ENCODE results near the gene SORCS3. TPM values are rescaled to one million over a fixed set of nuclear protein-coding genes. Genes with fewer than 3 reads are reported as not detected.
A peak's percentile ranks its signal among the peaks of the same experiment; 100 is the strongest.

Gene SORCS3
- total RNA-seq, 1 experiment from 2014 or later, result not detected

DNA sequence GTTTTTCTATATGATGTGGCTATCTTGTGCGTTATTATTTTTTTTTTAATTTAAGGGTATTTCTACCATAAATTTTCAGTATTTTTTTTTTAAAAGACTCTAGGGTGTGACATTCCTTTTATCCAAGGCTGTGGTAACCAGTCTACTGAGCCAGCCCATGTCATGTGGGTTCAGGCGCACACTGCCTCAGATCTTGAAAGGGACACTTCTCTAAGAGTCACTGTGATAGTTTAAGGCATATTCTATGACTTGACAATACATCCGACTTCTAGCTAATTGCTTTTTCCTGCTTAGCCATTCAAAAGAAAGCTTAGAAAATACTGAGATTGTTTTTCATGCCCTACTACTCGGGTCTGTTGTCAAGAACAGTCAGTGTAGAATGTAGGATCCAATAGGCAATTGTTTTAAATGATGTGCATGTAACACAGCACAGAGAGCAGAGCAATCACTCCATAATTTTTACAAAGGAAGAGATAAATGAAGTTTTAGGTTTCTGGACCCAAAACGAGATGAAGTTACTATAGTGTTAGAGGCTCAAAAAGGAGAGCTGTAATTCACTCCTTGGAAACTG, 263.7 kb downstream of the SORCS3 start:
- H3K9me3 Mint-ChIP-seq (ENCODE audit: unreplicated experiment), result no peaks in the 10 kb centered on the region
- BruUV-seq (replicated peaks), result no TSS peak
- POLR2A ChIA-PET, result no interaction called here
- TF ChIP-seq, protein P1, sequence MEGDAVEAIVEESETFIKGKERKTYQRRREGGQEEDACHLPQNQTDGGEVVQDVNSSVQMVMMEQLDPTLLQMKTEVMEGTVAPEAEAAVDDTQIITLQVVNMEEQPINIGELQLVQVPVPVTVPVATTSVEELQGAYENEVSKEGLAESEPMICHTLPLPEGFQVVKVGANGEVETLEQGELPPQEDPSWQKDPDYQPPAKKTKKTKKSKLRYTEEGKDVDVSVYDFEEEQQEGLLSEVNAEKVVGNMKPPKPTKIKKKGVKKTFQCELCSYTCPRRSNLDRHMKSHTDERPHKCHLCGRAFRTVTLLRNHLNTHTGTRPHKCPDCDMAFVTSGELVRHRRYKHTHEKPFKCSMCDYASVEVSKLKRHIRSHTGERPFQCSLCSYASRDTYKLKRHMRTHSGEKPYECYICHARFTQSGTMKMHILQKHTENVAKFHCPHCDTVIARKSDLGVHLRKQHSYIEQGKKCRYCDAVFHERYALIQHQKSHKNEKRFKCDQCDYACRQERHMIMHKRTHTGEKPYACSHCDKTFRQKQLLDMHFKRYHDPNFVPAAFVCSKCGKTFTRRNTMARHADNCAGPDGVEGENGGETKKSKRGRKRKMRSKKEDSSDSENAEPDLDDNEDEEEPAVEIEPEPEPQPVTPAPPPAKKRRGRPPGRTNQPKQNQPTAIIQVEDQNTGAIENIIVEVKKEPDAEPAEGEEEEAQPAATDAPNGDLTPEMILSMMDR (IDR thresholded peaks at IDR 0.05; ENCODE audit: unreplicated experiment), result no peak
- intact Hi-C loops (cut with micrococcal nuclease), result no loop called here
- H3K27ac Mint-ChIP-seq (ENCODE audit: low read depth, unreplicated experiment), result no peak overlapping the region
- CTCF ChIA-PET, result interaction anchor here (0.6 kb wide), 1 partner anchor 375 kb away, joined by 3 read pairs; no protein-coding TSS in a partner anchor
- H3K4me1 Mint-ChIP-seq (ENCODE audit: insufficient read depth, unreplicated experiment), result no peaks in the 10 kb centered on the region
- H3K36me3 Mint-ChIP-seq (ENCODE audit: insufficient read depth, unreplicated experiment), result no peaks in the 10 kb centered on the region
- H3K27me3 Mint-ChIP-seq (ENCODE audit: insufficient read depth, unreplicated experiment), result no peaks in the 10 kb centered on the region
- no peak for DNase-seq (ENCODE audit: unreplicated experiment)
- H3K4me3 Mint-ChIP-seq (ENCODE audit: unreplicated experiment), result no peak overlapping the region

DNA sequence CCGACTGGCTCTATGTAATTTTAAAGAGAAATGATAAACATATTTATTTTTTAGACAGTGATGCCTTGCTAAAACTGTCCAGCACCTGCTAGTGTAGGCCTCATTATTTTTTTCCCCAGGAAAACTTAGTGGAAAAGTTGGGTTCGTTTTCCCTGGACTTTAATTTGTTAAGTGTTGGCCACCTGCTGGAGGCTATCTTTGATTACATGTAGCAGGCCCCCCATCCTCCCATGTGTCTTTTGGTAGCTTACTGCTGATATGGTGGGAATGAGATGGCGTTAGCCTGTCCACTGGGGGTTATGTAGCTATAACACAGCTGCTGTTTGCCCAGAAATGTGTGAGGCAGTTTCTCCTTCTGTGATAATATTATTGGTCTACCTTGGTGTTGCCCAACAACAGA, 265.0 kb downstream of the SORCS3 start:
- no peak overlapping the region for H3K4me3 Mint-ChIP-seq (ENCODE audit: unreplicated experiment)
- no peaks in the 10 kb centered on the region for H3K27me3 Mint-ChIP-seq (ENCODE audit: insufficient read depth, unreplicated experiment)
- no TSS peak for BruUV-seq (replicated peaks)
- intact Hi-C loops (cut with micrococcal nuclease), result no loop called here
- no peaks in the 10 kb centered on the region for H3K9me3 Mint-ChIP-seq (ENCODE audit: unreplicated experiment)
- ChIA-PET CTCF (no interaction called here), POLR2A (no interaction called here)
- no peak for DNase-seq (ENCODE audit: unreplicated experiment)
- H3K4me1 Mint-ChIP-seq (ENCODE audit: insufficient read depth, unreplicated experiment), result no peaks in the 10 kb centered on the region
- H3K36me3 Mint-ChIP-seq (ENCODE audit: insufficient read depth, unreplicated experiment), result no peaks in the 10 kb centered on the region
- no peak overlapping the region for H3K27ac Mint-ChIP-seq (ENCODE audit: low read depth, unreplicated experiment)
- TF ChIP-seq, protein P1 (IDR thresholded peaks at IDR 0.05; ENCODE audit: unreplicated experiment), result peak; percentile 9

DNA sequence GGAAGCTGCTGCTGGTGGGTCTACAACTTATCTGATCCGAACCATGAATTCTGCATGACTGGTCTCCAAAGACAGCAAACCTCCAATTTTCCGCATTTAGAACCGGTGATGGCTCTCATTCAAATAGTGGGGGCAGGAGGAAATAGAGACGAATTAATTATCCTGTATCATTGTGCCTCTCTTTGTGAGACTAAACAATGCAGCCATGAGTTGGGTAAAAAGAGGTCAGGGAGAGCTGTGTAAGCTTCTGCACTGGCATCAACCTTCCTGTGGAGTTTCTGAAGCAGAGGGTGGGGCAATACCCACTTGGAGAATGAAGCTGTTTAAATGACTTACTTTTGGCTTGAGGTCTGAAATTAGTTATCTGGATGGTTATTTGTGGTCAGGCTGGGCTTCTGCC, 266.4 kb downstream of the SORCS3 start:
- H3K4me1 Mint-ChIP-seq (ENCODE audit: insufficient read depth, unreplicated experiment), result no peaks in the 10 kb centered on the region
- H3K27ac Mint-ChIP-seq (ENCODE audit: low read depth, unreplicated experiment), result no peak overlapping the region
- H3K4me3 Mint-ChIP-seq (ENCODE audit: unreplicated experiment), result no peak overlapping the region
- TF ChIP-seq, protein P1 (IDR thresholded peaks at IDR 0.05; ENCODE audit: unreplicated experiment), result no peak
- no TSS peak for BruUV-seq (replicated peaks)
- no peaks in the 10 kb centered on the region for H3K36me3 Mint-ChIP-seq (ENCODE audit: insufficient read depth, unreplicated experiment)
- ChIA-PET CTCF (interaction anchor here (2.7 kb wide), 1 partner anchor 17 kb away, joined by 10 read pairs; no protein-coding TSS in a partner anchor), POLR2A (no interaction called here)
- no peak for DNase-seq (ENCODE audit: unreplicated experiment)
- intact Hi-C loops (cut with micrococcal nuclease), result no loop called here
- no peaks in the 10 kb centered on the region for H3K9me3 Mint-ChIP-seq (ENCODE audit: unreplicated experiment)
- peaks cover 4% of the 10 kb centered on the region for H3K27me3 Mint-ChIP-seq (ENCODE audit: insufficient read depth, unreplicated experiment)

DNA sequence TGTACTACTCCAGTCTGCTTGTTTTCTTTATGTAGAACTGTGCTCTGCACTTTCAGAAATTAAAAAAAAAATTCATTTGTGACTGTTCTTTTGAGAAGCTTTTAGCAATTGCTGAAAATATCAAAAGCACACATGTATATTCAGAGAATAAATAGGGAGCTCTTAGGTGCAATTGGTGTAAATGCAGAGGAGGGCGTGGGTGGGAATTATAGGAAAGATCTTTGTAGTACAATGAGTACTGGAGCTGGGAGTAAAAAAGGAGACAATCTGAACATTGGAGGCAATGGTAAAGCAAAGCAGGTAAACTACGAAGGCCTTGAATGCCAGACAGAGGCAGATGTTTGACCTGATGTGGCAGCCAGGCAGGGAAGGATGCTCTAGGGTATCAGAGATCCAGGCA, 267.5 kb downstream of the SORCS3 start:
- no TSS peak for BruUV-seq (replicated peaks)
- Mint-ChIP-seq H3K4me1 (ENCODE audit: insufficient read depth, unreplicated experiment) (no peaks in the 10 kb centered on the region), H3K36me3 (ENCODE audit: insufficient read depth, unreplicated experiment) (peaks cover 5% of the 10 kb centered on the region), H3K4me3 (ENCODE audit: unreplicated experiment) (no peak overlapping the region), H3K27me3 (ENCODE audit: insufficient read depth, unreplicated experiment) (peaks cover 14% of the 10 kb centered on the region), H3K9me3 (ENCODE audit: unreplicated experiment) (no peaks in the 10 kb centered on the region), H3K27ac (ENCODE audit: low read depth, unreplicated experiment) (no peak overlapping the region)
- POLR2A ChIA-PET, result no interaction called here
- intact Hi-C loops (cut with micrococcal nuclease), result no loop called here
- CTCF ChIA-PET, result interaction anchor here (0.6 to 2.7 kb wide), 3 partner anchors 14 to 672 kb away, joined by 3 to 10 read pairs (median 3); no protein-coding TSS in a partner anchor
- TF ChIP-seq, protein P1 (IDR thresholded peaks at IDR 0.05; ENCODE audit: unreplicated experiment), result no peak
- DNase-seq (ENCODE audit: unreplicated experiment), result no peak
